MCF 10A (cell line): ENCODE data around the gene TMEM14A. TPM values are rescaled to one million over a fixed set of nuclear protein-coding genes. Genes with fewer than 3 reads are reported as not detected.

Experiments used
- BruUV-seq: library from RNA; stranded (reverse); fragments of 400-500 nt; replicated peaks from 2 replicates; lab custom pipeline; 2021; lab: Mats Ljungman, UMichigan
- CTCF ChIA-PET: fragments of 300-600 bp; sonication (Branson Sonifier 250); formaldehyde crosslinking; extraction: SDS; loops from one replicate; lab custom pipeline; 2021; ENCODE audit warnings: antibody characterized with exemption, inconsistent platforms; lab: Yijun Ruan, JAX
- POLR2A ChIA-PET: fragments of 300-600, 350-650 bp; sonication (Branson Sonifier 250); formaldehyde crosslinking; extraction: SDS; loops from one replicate; lab custom pipeline; 2020; ENCODE audit warnings: antibody characterized with exemption, inconsistent platforms; lab: Yijun Ruan, JAX
- DNase-seq: peaks from one replicate; pipeline ENCODE4 v3.0.0-alpha.2; 2018; ENCODE audit not compliant: unreplicated experiment
- H3K27ac Mint-ChIP-seq: one replicate; pipeline ENCODE4 v1.8.0; 2022; ENCODE audit warnings: mild to moderate bottlenecking, low read depth, mixed read lengths; ENCODE audit not compliant: unreplicated experiment
- H3K27me3 Mint-ChIP-seq: one replicate; pipeline ENCODE4 v1.8.0; 2022; ENCODE audit warnings: mixed read lengths; ENCODE audit not compliant: insufficient read depth, unreplicated experiment
- H3K36me3 Mint-ChIP-seq: one replicate; pipeline ENCODE4 v1.8.0; 2022; ENCODE audit warnings: mild to moderate bottlenecking, moderate library complexity, mixed read lengths; ENCODE audit not compliant: insufficient read depth, unreplicated experiment
- H3K4me1 Mint-ChIP-seq: one replicate; pipeline ENCODE4 v1.8.0; 2022; ENCODE audit warnings: mixed read lengths; ENCODE audit not compliant: insufficient read depth, unreplicated experiment
- H3K4me3 Mint-ChIP-seq: one replicate; pipeline ENCODE4 v1.8.0; 2022; ENCODE audit warnings: mild to moderate bottlenecking, moderate library complexity, mixed read lengths; ENCODE audit not compliant: unreplicated experiment
- H3K9me3 Mint-ChIP-seq: one replicate; pipeline ENCODE4 v1.8.0; 2022; ENCODE audit warnings: mixed read lengths; ENCODE audit not compliant: unreplicated experiment
- CTCF ChIP-seq: fragments of 200-600 bp; IDR thresholded peaks from one replicate; pipeline ENCODE4 v1.8.0; 2022; ENCODE audit warnings: antibody characterized with exemption, mild to moderate bottlenecking; ENCODE audit not compliant: unreplicated experiment
- intact Hi-C: fragments of 100-400 bp; cut with micrococcal nuclease; formaldehyde crosslinking; loops from 2 replicates; pipeline ENCODE4 v1.14.1; 2022
- total RNA-seq: library from RNA; stranded (reverse); gene quantifications from 2 replicates; pipeline ENCODE4 v1.2.3, GENCODE V29; 2022

The TMEM14A gene
- total RNA-seq, 1 experiment from 2014 or later, result 15.6 TPM

DNA sequence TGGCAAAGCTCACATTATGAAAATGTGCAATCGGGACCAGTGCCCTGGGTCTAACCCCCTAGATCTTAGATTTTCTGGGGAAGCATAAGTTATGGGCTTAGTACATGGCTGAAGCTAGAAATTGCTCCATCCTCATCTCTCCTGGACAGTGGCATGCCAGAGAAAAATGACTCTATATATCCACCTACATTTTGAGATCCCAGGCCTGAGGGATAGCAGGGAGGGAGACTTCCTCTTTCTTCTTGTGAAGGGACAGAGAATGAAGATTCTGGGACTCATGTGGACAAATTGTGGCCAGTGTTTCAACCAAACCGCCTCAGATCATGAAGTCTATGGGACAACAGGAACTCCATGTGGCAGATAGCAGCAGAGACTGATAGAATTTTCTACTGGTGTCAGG lies 57.0 kb downstream of the TMEM14A start:
- H3K36me3 Mint-ChIP-seq, result no peaks in the 10 kb centered on the region
- POLR2A ChIA-PET, result no interaction called here

DNA sequence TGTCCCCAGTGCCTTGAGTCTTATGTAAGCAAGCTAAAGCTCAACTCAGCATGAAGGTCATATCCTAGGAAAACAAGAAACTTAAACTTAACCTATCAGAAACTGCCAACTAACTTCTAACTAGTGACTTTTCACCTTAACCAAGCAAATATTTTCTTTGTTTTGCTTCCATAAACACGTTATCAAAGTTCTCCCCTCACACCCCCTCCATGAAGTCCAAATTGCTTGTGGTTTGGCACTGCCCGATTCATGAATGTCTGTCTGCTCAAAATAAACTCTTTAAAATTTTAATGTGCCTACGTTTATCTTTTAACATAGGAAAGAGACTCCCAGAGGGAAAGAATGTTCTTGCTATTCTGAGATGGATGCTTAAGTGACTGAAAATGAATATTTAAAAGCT lies 57.5 kb downstream of the TMEM14A start:
- intact Hi-C loops, result loop anchor here (10.0 kb wide), 1 partner anchor 156 kb away; no protein-coding TSS in a partner anchor
- H3K36me3 Mint-ChIP-seq, result no peaks in the 10 kb centered on the region
- BruUV-seq, result no TSS peak
- ChIA-PET CTCF (interaction anchor here (0.7 to 1.2 kb wide), 2 partner anchors 267 to 340 kb away, joined by 3 read pairs; partner anchors contain the start of gene GSTA4), POLR2A (no interaction called here)
- no peak overlapping the region for H3K4me3 Mint-ChIP-seq
- no peak overlapping the region for H3K27ac Mint-ChIP-seq
- no peak for TF ChIP-seq CTCF
- no peak for DNase-seq
- peaks cover 22% of the 10 kb centered on the region for H3K4me1 Mint-ChIP-seq
- H3K9me3 Mint-ChIP-seq, result no peaks in the 10 kb centered on the region
- no peaks in the 10 kb centered on the region for H3K27me3 Mint-ChIP-seq

More for the DNA sequence above, 57.0 kb downstream of the TMEM14A start:
- no peak overlapping the region for H3K27ac Mint-ChIP-seq
- no peak for TF ChIP-seq CTCF
- no peak for DNase-seq
- no peaks in the 10 kb centered on the region for H3K9me3 Mint-ChIP-seq
- intact Hi-C loops, result loop anchor here (10.0 kb wide), 1 partner anchor 157 kb away; no protein-coding TSS in a partner anchor
- peaks cover 22% of the 10 kb centered on the region for H3K4me1 Mint-ChIP-seq
- CTCF ChIA-PET, result no interaction called here
- no peak overlapping the region for H3K4me3 Mint-ChIP-seq
- no peaks in the 10 kb centered on the region for H3K27me3 Mint-ChIP-seq
- no TSS peak for BruUV-seq

GRCh38 chr6:52729576-52729975 lies 58.7 kb downstream of the TMEM14A start:
- Mint-ChIP-seq H3K27ac (no peak overlapping the region), H3K4me3 (no peak overlapping the region), H3K27me3 (no peaks in the 10 kb centered on the region), H3K36me3 (no peaks in the 10 kb centered on the region), H3K4me1 (peaks cover 14% of the 10 kb centered on the region), H3K9me3 (no peaks in the 10 kb centered on the region)
- POLR2A ChIA-PET, result no interaction called here
- CTCF ChIA-PET, result interaction anchor here (1.2 kb wide), 1 partner anchor 266 kb away, joined by 3 read pairs; the partner anchor contains the start of gene GSTA4
- BruUV-seq, result no TSS peak
- DNase-seq, result no peak
- TF ChIP-seq CTCF, result no peak
- intact Hi-C loops, result loop anchor here (10.0 kb wide), 1 partner anchor 155 kb away; no protein-coding TSS in a partner anchor

- Mint-ChIP-seq H3K4me3 (no peak overlapping the region), H3K4me1 (no peaks in the 10 kb centered on the region), H3K27ac (no peak overlapping the region), H3K27me3 (no peaks in the 10 kb centered on the region), H3K9me3 (no peaks in the 10 kb centered on the region), H3K36me3 (no peaks in the 10 kb centered on the region)
- BruUV-seq, result no TSS peak
- DNase-seq, result no peak
- intact Hi-C loops, result no loop called here
- ChIA-PET POLR2A (no interaction called here), CTCF (interaction anchor here (0.6 kb wide), 1 partner anchor 589 kb away, joined by 4 read pairs; no protein-coding TSS in a partner anchor)
- TF ChIP-seq CTCF, result no peak
These were observed 60.8 kb downstream of the TMEM14A start for GRCh38 chr6:52731719-52732118.
